HFF-Myc (cell line): ENCODE measurements around the gene SMPX.

Experiments used
- DNase-seq: peaks from one replicate; pipeline ENCODE4 v3.0.0-alpha.2; 2011; ENCODE audit warnings: low read depth; ENCODE audit errors: extremely low read depth
- H3K4me3 ChIP-seq: replicated peaks from 2 replicates; pipeline ENCODE4 v1.5.1; 2011; ENCODE audit warnings: low read depth, mild to moderate bottlenecking, control low read depth, low read length
- CTCF ChIP-seq: IDR thresholded peaks from 2 replicates; pipeline ENCODE4 v1.5.1; 2012; ENCODE audit warnings: mild to moderate bottlenecking, low read depth, low read length, control low read depth; ENCODE audit errors: missing control alignments

Gene SMPX

GRCh38 chrX:21728276-21728968 lies 29.5 kb downstream of the SMPX start:
- DNase-seq, result no peak
- no peak overlapping the region for H3K4me3 ChIP-seq
- TF ChIP-seq CTCF, result no peak

GRCh38 chrX:21725916-21726315 lies 32.0 kb downstream of the SMPX start:
- H3K4me3 ChIP-seq, result no peak overlapping the region
- TF ChIP-seq CTCF, result no peak
- DNase-seq, result no peak

- no peak for DNase-seq
- peak; percentile 40 for TF ChIP-seq CTCF
- no peak overlapping the region for H3K4me3 ChIP-seq
Measured at GRCh38 chrX:21725496-21725895, 32.4 kb downstream of the SMPX start.

- DNase-seq, result no peak
- no peak for TF ChIP-seq CTCF
Measured at GRCh38 chrX:21723814-21724213, 34.1 kb downstream of the SMPX start.

GRCh38 chrX:21723084-21723483 lies 34.8 kb downstream of the SMPX start:
- DNase-seq, result no peak
- H3K4me3 ChIP-seq, result no peak overlapping the region
- no peak for TF ChIP-seq CTCF

More at GRCh38 chrX:21723814-21724213, 34.1 kb downstream of the SMPX start:
- H3K4me3 ChIP-seq, result no peak overlapping the region

GRCh38 chrX:21721195-21721594 lies 36.7 kb downstream of the SMPX start:
- no peak overlapping the region for H3K4me3 ChIP-seq
- no peak for DNase-seq
- TF ChIP-seq CTCF, result no peak

GRCh38 chrX:21718575-21718974 lies 39.3 kb downstream of the SMPX start:
- H3K4me3 ChIP-seq, result no peak overlapping the region
- DNase-seq, result no peak
- no peak for TF ChIP-seq CTCF
